Heart left ventricle (tissue), 16 donors: ENCODE measurements around the gene SYNE2. TPM values are rescaled to one million over a fixed set of nuclear protein-coding genes. Genes with fewer than 3 reads are reported as not detected.

Experiments
- ATAC-seq, 4 donors: fragments of 200-7000 bp; cut with Tn5 transposase; one replicate each; pipeline ENCODE4 v1.9.1; 2020 to 2022; ENCODE audit warnings: moderate library complexity in 4 of 4, mild to moderate bottlenecking in 3 of 4, moderate number of reproducible peaks in 1 of 4
- DNase-seq, 5 donors: peaks; one replicate each; pipeline ENCODE4 v3.0.0-alpha.2; 2020
- H3K27ac ChIP-seq, 12 donors: fragments of 200-600 bp; sonication (generic) in 4 of 12; one replicate each; pipeline versions ENCODE4 v1.5.0 to v1.8.0; 2016 to 2022; ENCODE audit warnings: mild to moderate bottlenecking in 2 of 12
- H3K27me3 ChIP-seq, 9 donors: fragments of 200-600 bp; sonication (generic) in 2 of 9; one replicate each; pipeline versions ENCODE4 v1.5.1 to v1.8.0; 2016 to 2022; ENCODE audit warnings: mild to moderate bottlenecking in 3 of 9
- H3K36me3 ChIP-seq, 9 donors: fragments of 200-600 bp; sonication (generic) in 2 of 9; one replicate each; pipeline versions ENCODE4 v1.5.0 to v1.8.0; 2018 to 2022; ENCODE audit warnings: mild to moderate bottlenecking in 2 of 9
- H3K4me1 ChIP-seq, 12 donors: fragments of 200-600 bp; sonication (generic) in 4 of 12; one replicate each; pipeline versions ENCODE4 v1.5.0 to v1.8.0; 2016 to 2022; ENCODE audit warnings: mild to moderate bottlenecking in 3 of 12
- H3K4me3 ChIP-seq, 12 donors: fragments of 200-600 bp; sonication (generic) in 4 of 12; one replicate each; pipeline versions ENCODE4 v1.5.0 to v1.8.0; 2017 to 2022; ENCODE audit warnings: mild to moderate bottlenecking in 9 of 12, moderate library complexity in 4 of 12
- H3K9me3 ChIP-seq, 12 donors: fragments of 200-600 bp; sonication (generic) in 4 of 12; one replicate each; pipeline versions ENCODE4 v1.5.0 to v1.8.0; 2016 to 2022; ENCODE audit warnings: mild to moderate bottlenecking in 1 of 12
- POLR2A ChIP-seq, 2 donors: fragments of 450-650 bp; IDR thresholded peaks; one replicate each; pipeline ENCODE4 v1.6.1; 2017; ENCODE audit warnings: antibody characterized with exemption in 2 of 2, mild to moderate bottlenecking in 2 of 2, moderate library complexity in 2 of 2
- WGBS, 4 donors: extraction: QIAGEN DNeasy Blood & Tissue Kit in 2 of 4; methylation state at CpG; one replicate each; pipeline versions ENCODE4 v1.1.5 to v1.1.7; 2013 to 2018; 5-methylcytosine and 5-hydroxymethylcytosine counted together
- intact Hi-C, 10 donors: fragments of 100-400 bp; cut with DNase I; formaldehyde crosslinking; loops; one replicate each; pipeline versions ENCODE4 v1.11.1 to v1.14.2; 2022
- polyA plus RNA-seq, 2 donors: library from polyadenylated mRNA; stranded (reverse); fragments of 200-250 nt; gene quantifications; one replicate each; pipeline ENCODE4 v1.2.3, GENCODE V29; 2013
- total RNA-seq, 9 donors: library from RNA; depleted of rRNA in 2 of 9; stranded (reverse); fragments of >200 nt in 2 of 9; fragmentation: NEBNext Ultra II Directional in 3 of 9; extraction: Animal tissue kit (Norgen Biotek cat#: 25700) in 3 of 9; gene quantifications; one replicate each; pipeline versions ENCODE4 v1.1.0 to v1.2.4, GENCODE V29; 2016 to 2023
- TF ChIP-seq, protein P1 (sequence below), 12 donors: fragments of 200-600 bp; sonication (generic) in 4 of 12; IDR thresholded peaks; one replicate each; pipeline versions ENCODE4 v1.5.0 to v1.8.0; 2018 to 2022; ENCODE audit warnings: antibody characterized with exemption in 12 of 12, mild to moderate bottlenecking in 5 of 12
- donor health status: ischemic (EF 13 %, LVEDD 7.1; RV severe dilation, severe dysfunction).
- donor health status: healthy with polysubstance abuse.
- donor health status: DM: no; HTN: yes; CAD: no.
- donor health status: DM: no; HTN: no; CAD: no.
- donor health status: ischemic (EF 25% LVEDD 6.9; RV normal size, moderate dysfunction).
- donor health status: ischemic (EF 25% LVEDD 5.7; RV mildly dilated, moderate dysfunction).
- donor health status: healthy.
- donor health status: DM: yes; HTN: yes; CAD: no.
- donor health status: ischemic (EF 35%, LVEDD 5.7; RV mildly dilated, moderate dysfunction).
- donor health status: nonischemic (EF 11% LVEDD 7.7; RV severe dilation, severe dysfunction).
- donor health status: DM: yes; HTN: yes; CAD: no.
- donor health status: PGD.
- donor health status: ischemic (EF 29% LVEDD 5.4; RV normal size, mild dysfunction).
- donor health status: nonischemic (EF 23%, LVEDD 6.1; RV moderate dilation, normal function).

Gene SYNE2
- total and polyA plus RNA-seq, 11 donors, result 58.2 to 255 (median 111) TPM

DNA sequence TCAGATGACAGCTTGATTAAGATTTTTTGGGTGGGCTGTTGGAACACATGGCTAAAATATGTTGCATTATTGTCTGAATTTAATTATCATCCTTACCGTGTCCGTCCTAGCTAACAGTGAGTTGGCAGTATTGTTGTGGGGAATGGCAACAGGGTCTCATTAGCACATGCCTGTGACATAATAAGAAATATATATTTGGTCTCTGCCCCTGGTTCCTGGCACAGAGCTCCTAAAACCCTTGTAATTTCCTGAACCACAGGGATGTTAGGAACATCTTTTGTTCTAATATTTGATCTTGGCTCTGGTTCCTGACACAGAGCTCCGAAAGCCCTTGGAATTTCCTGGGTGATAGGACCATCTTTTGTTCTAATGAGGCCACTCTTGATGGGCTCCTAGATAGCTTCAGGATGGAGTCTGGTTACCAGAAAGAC, 76.0 kb downstream of the SYNE2 start:
- ATAC-seq, result peak in 3 of 4 donors; percentile 34 to 70 (median 38)

GRCh38 chr14:63933110-63933509, 80.3 kb downstream of the SYNE2 start:
- no peak for ATAC-seq
- no peaks in the 10 kb centered on the region for H3K36me3 ChIP-seq
- peak overlapping the region in 1 of 12 donors; percentile 4 for H3K4me3 ChIP-seq
- H3K27ac ChIP-seq, result peak overlapping the region in 4 of 12 donors; percentile 3 to 48 (median 33)
- WGBS, 4 donors, result 76 to 81% (median 78%) methylated on average over 3 of the region's 3 CpGs
- DNase-seq, result no peak
- H3K27me3 ChIP-seq, result no peaks in the 10 kb centered on the region
- intact Hi-C loops, result no loop called here
- H3K4me1 ChIP-seq, result peaks cover 0 to 14% (median 6%) of the 10 kb centered on the region in 12 donors
- H3K9me3 ChIP-seq, result no peaks in the 10 kb centered on the region
- TF ChIP-seq, protein P1, sequence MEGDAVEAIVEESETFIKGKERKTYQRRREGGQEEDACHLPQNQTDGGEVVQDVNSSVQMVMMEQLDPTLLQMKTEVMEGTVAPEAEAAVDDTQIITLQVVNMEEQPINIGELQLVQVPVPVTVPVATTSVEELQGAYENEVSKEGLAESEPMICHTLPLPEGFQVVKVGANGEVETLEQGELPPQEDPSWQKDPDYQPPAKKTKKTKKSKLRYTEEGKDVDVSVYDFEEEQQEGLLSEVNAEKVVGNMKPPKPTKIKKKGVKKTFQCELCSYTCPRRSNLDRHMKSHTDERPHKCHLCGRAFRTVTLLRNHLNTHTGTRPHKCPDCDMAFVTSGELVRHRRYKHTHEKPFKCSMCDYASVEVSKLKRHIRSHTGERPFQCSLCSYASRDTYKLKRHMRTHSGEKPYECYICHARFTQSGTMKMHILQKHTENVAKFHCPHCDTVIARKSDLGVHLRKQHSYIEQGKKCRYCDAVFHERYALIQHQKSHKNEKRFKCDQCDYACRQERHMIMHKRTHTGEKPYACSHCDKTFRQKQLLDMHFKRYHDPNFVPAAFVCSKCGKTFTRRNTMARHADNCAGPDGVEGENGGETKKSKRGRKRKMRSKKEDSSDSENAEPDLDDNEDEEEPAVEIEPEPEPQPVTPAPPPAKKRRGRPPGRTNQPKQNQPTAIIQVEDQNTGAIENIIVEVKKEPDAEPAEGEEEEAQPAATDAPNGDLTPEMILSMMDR (IDR thresholded peaks at IDR 0.05), result no peak
- TF ChIP-seq POLR2A (IDR thresholded peaks at IDR 0.05), result no peak

More for the DNA sequence above, 76.0 kb downstream of the SYNE2 start:
- H3K27me3 ChIP-seq, result no peaks in the 10 kb centered on the region
- no peak for DNase-seq
- no peaks in the 10 kb centered on the region for H3K36me3 ChIP-seq
- H3K9me3 ChIP-seq, result peaks cover 0 to 9% (median 0%) of the 10 kb centered on the region in 12 donors
- H3K4me1 ChIP-seq, result peaks cover 0 to 21% (median 12%) of the 10 kb centered on the region in 12 donors
- H3K27ac ChIP-seq, result peak overlapping the region in 7 of 12 donors; percentile 2 to 60 (median 21)
- 45 to 57% (median 49%) methylated on average over 3 of the region's 3 CpGs for WGBS, 4 donors
- intact Hi-C loops, result loop anchor here in 1 of 10 donors (1.0 kb wide), 1 partner anchor 32 kb away; no protein-coding TSS in a partner anchor
- no peak overlapping the region for H3K4me3 ChIP-seq
- no peak for TF ChIP-seq POLR2A (IDR thresholded peaks at IDR 0.05)
- TF ChIP-seq, protein P1 (IDR thresholded peaks at IDR 0.05), result no peak

- no peak for DNase-seq
- Histone ChIP-seq H3K9me3 (no peaks in the 10 kb centered on the region), H3K27me3 (no peaks in the 10 kb centered on the region), H3K27ac (peak overlapping the region in 3 of 12 donors; percentile 3 to 48 (median 24)), H3K4me1 (peaks cover 0 to 9% (median 2%) of the 10 kb centered on the region in 12 donors), H3K36me3 (no peaks in the 10 kb centered on the region), H3K4me3 (no peak overlapping the region)
- intact Hi-C loops, result no loop called here
- no peak for ATAC-seq
- no peak for TF ChIP-seq POLR2A (IDR thresholded peaks at IDR 0.05)
- TF ChIP-seq, protein P1 (IDR thresholded peaks at IDR 0.05), result no peak
- WGBS, 4 donors, result 62 to 72% (median 69%) methylated on average over 3 of the region's 3 CpGs
Observed at GRCh38 chr14:63933711-63934110, 80.9 kb downstream of the SYNE2 start.

- WGBS, 4 donors, result 82 to 89% (median 86%) methylated on average over 9 of the region's 9 CpGs
- no peak for DNase-seq
- peaks cover 0 to 31% (median 17%) of the 10 kb centered on the region in 9 donors for H3K36me3 ChIP-seq
- H3K4me3 ChIP-seq, result no peak overlapping the region
- H3K27ac ChIP-seq, result no peak overlapping the region
- TF ChIP-seq POLR2A (IDR thresholded peaks at IDR 0.05), result no peak
- TF ChIP-seq, protein P1 (IDR thresholded peaks at IDR 0.05), result no peak
- H3K4me1 ChIP-seq, result peaks cover 0 to 15% (median 0%) of the 10 kb centered on the region in 12 donors
- ATAC-seq, result peak in 1 of 4 donors; percentile 33
- no peaks in the 10 kb centered on the region for H3K9me3 ChIP-seq
- H3K27me3 ChIP-seq, result no peaks in the 10 kb centered on the region
- intact Hi-C loops, result loop anchor here in 1 of 10 donors (5.0 kb wide), 1 partner anchor 86 kb away; the partner anchor contains the start of gene SYNE2
Observed at GRCh38 chr14:63938198-63939005, 85.6 kb downstream of the SYNE2 start.
